HepG2 (cell line): Measurements from ENCODE around the gene SCUBE2. TPM values are rescaled to one million over a fixed set of nuclear protein-coding genes. Genes with fewer than 3 reads are reported as not detected.

ENCODE experiments used
- ATAC-seq: fragments of 200-7000 bp; cut with Tn5 transposase; 3 replicates; pipeline ENCODE4 v1.9.1; 2020; ENCODE audit warnings: mild to moderate bottlenecking, moderate library complexity
- BruUV-seq: library from RNA; stranded (reverse); fragments of 400-500 nt; replicated peaks from 2 replicates; lab custom pipeline; 2021; lab: Mats Ljungman, UMichigan
- CTCF ChIA-PET: fragments of 300-600 bp; formaldehyde crosslinking; extraction: SDS; loops from one replicate; lab custom pipeline; 2021; ENCODE audit warnings: low total read pairs, inconsistent platforms, low intra/inter-chr PET ratio; lab: Yijun Ruan, JAX
- POLR2A ChIA-PET: fragments of 350-600 bp; sonication (Branson Sonifier 250); formaldehyde crosslinking; loops from one replicate; lab custom pipeline; 2020; ENCODE audit warnings: antibody characterized with exemption, inconsistent platforms; lab: Yijun Ruan, JAX
- DNase-seq: peaks from one replicate; pipeline ENCODE4 v3.0.0-alpha.2; 2015; ENCODE audit warnings: low spot score
- FAIRE-seq: peaks from 3 replicates; lab custom pipeline; 2011; peaks lifted over from hg19 to GRCh38; lab: Jason Lieb, UNC
- H2AFZ ChIP-seq: one replicate; pipeline ENCODE4 v1.6.1; 2011; ENCODE audit warnings: low read length, inconsistent platforms
- H3K27ac ChIP-seq: fragments of 300-600 bp; 3 replicates; pipeline ENCODE4 v1.8.0; 2011; ENCODE audit warnings: mixed run types, mild to moderate bottlenecking, mixed read lengths, low read length, inconsistent platforms; ENCODE audit not compliant: insufficient read depth; ENCODE audit errors: extremely low read length
- H3K27me3 ChIP-seq, 2 experiments: fragments of 200-600 bp in 1 of 2; 2 replicates in 1 of 2; 3 replicates in 1 of 2; pipeline versions ENCODE4 v1.6.0 to v1.8.0; 2011; ENCODE audit warnings: low read length in 2 of 2, mild to moderate bottlenecking in 2 of 2, moderate library complexity in 2 of 2, inconsistent platforms in 1 of 2; ENCODE audit not compliant: insufficient read depth in 2 of 2, control insufficient read depth in 1 of 2
- H3K36me3 ChIP-seq, 2 experiments: fragments of 200-600 bp in 1 of 2; replicated peaks in 1 of 2; 2 replicates in 1 of 2; 3 replicates in 1 of 2; pipeline versions ENCODE4 v1.5.1 to v1.8.0; 2011; ENCODE audit warnings: low read length in 2 of 2, inconsistent platforms in 1 of 2; ENCODE audit not compliant: insufficient read depth in 2 of 2, control insufficient read depth in 1 of 2
- H3K4me1 ChIP-seq: 2 replicates; pipeline ENCODE4 v1.5.1; 2012; ENCODE audit warnings: low read length, inconsistent platforms; ENCODE audit not compliant: insufficient read depth
- H3K4me2 ChIP-seq: 2 replicates; pipeline ENCODE4 v1.6.0; 2011; ENCODE audit warnings: low read depth, low read length, inconsistent platforms
- H3K4me3 ChIP-seq, 3 experiments: fragments of 200-600 bp in 1 of 3; sonication (generic), shearing (Covaris generic) in 1 of 3; replicated peaks in 1 of 3; 2 replicates each; pipeline ENCODE4 v1.5.1; 2011 to 2016; ENCODE audit warnings: low read length in 3 of 3, inconsistent platforms in 2 of 3, low read depth in 2 of 3, mild to moderate bottlenecking in 2 of 3, control low read depth in 1 of 3, mixed read lengths in 1 of 3; ENCODE audit not compliant: insufficient read depth in 1 of 3
- H3K79me2 ChIP-seq: one replicate; pipeline ENCODE4 v1.6.1; 2011; ENCODE audit warnings: low read length, inconsistent platforms; ENCODE audit not compliant: insufficient read depth
- H3K9ac ChIP-seq: 2 replicates; pipeline ENCODE4 v1.6.0; 2011; ENCODE audit warnings: mild to moderate bottlenecking, low read depth, low read length, inconsistent platforms; ENCODE audit not compliant: insufficient read depth
- H3K9me3 ChIP-seq: 2 replicates; pipeline ENCODE4 v1.5.1; 2012; ENCODE audit warnings: mild to moderate bottlenecking, low read length
- H4K20me1 ChIP-seq: 2 replicates; pipeline ENCODE4 v1.6.0; 2011; ENCODE audit warnings: inconsistent platforms, mild to moderate bottlenecking, low read length, moderate library complexity; ENCODE audit not compliant: insufficient read depth
- NONO ChIP-seq, 2 experiments: fragments of 450-650 bp in 1 of 2; sonication (generic) in 1 of 2; formaldehyde crosslinking in 1 of 2; IDR thresholded peaks in 1 of 2; conservative IDR thresholded peaks in 1 of 2; 2 replicates each; pipeline versions ENCODE4 v1.6.1 to v1.8.0; 2017 to 2022; ENCODE audit warnings: mild to moderate bottlenecking in 1 of 2, missing genetic modification reagents in 1 of 2, moderate library complexity in 1 of 2
- POLR2A ChIP-seq, 2 experiments: IDR thresholded peaks; 2 replicates each; pipeline ENCODE4 v1.6.1; 2011; ENCODE audit warnings: low read depth in 2 of 2, low read length in 2 of 2, mild to moderate bottlenecking in 1 of 2, moderate library complexity in 1 of 2; ENCODE audit not compliant: insufficient read depth in 1 of 2
- SRSF1 ChIP-seq: fragments of 200-400 bp; formaldehyde crosslinking; optimal IDR thresholded peaks from 2 replicates; pipeline ENCODE3; 2017; ENCODE audit warnings: mild to moderate bottlenecking, low read depth, low read length, moderate library complexity
- SYNCRIP ChIP-seq: fragments of 200-400 bp; formaldehyde crosslinking; IDR thresholded peaks from 2 replicates; pipeline ENCODE4 v1.6.1; 2018; ENCODE audit warnings: mild to moderate bottlenecking, low read depth, low read length; ENCODE audit not compliant: insufficient read depth
- TBX3 ChIP-seq: fragments of 450-650 bp; IDR thresholded peaks from 2 replicates; pipeline ENCODE4 v1.6.1; 2017; ENCODE audit warnings: antibody characterized with exemption, mild to moderate bottlenecking, inconsistent platforms, borderline replicate concordance
- ZFP36 ChIP-seq: fragments of 150-350 bp; IDR thresholded peaks from 2 replicates; pipeline ENCODE4 v1.6.1; 2018; ENCODE audit warnings: borderline replicate concordance, low read length, low read depth; ENCODE audit not compliant: partially characterized antibody
- ZMAT5 ChIP-seq: sonication (generic); formaldehyde crosslinking; IDR thresholded peaks from 2 replicates; pipeline ENCODE4 v1.5.0; 2020; ENCODE audit warnings: mild to moderate bottlenecking, low read depth, missing genetic modification reagents, borderline replicate concordance
- ZNF354B ChIP-seq: sonication (generic); formaldehyde crosslinking; IDR thresholded peaks from 2 replicates; pipeline ENCODE4 v1.8.0; 2022; ENCODE audit warnings: mild to moderate bottlenecking, missing genetic modification reagents
- ZNF567 ChIP-seq: sonication (generic); formaldehyde crosslinking; IDR thresholded peaks from 2 replicates; pipeline ENCODE4 v1.8.1; 2023; ENCODE audit warnings: mild to moderate bottlenecking, missing genetic modification reagents, borderline replicate concordance
- WGBS: methylation state at CpG from one replicate; pipeline ENCODE4 v1.1.6; 2017; ENCODE audit warnings: low lambda C conversion rate; 5-methylcytosine and 5-hydroxymethylcytosine counted together
- in situ Hi-C: cut with HindIII; loops from 2 replicates; pipeline ENCODE4 v1.10.0; 2017; ENCODE audit warnings: low pct_unique_long_range_greater_than_20kb; ENCODE audit not compliant: extremely low pct_ligation_motif_present
- intact Hi-C: fragments of 100-400 bp; cut with micrococcal nuclease; formaldehyde crosslinking; loops from one replicate; pipeline ENCODE4 v1.10.0; 2022; ENCODE audit not compliant: unreplicated experiment
- polyA plus RNA-seq, 8 experiments: library from polyadenylated mRNA; depleted of rRNA in 3 of 8; stranded (reverse) in 7 of 8; unstranded in 1 of 8; fragments of >200 nt; fragmentation: Illumina TruSeq in 4 of 8; extraction: Trizol in 4 of 8; gene quantifications; 2 replicates each; pipeline versions ENCODE4 v1.2.1 to v1.2.3, GENCODE V29; 2011 to 2016; ENCODE audit warnings: low read depth in 4 of 8, missing spikeins in 1 of 8, mixed read lengths in 1 of 8; ENCODE audit not compliant: insufficient read depth in 1 of 8
- total RNA-seq, 5 experiments: library from RNA; depleted of rRNA; stranded (reverse); fragments of >200 nt; fragmentation: Illumina TruSeq; extraction: Trizol; gene quantifications; 2 replicates each; pipeline ENCODE4 v1.2.3, GENCODE V29; 2016; ENCODE audit warnings: low read depth in 1 of 5
- TF ChIP-seq, protein P1 (sequence below): sonication (generic); formaldehyde crosslinking; IDR thresholded peaks from 2 replicates; pipeline ENCODE4 v1.4.0; 2020; ENCODE audit warnings: mild to moderate bottlenecking, missing genetic modification reagents

The SCUBE2 gene
- total and polyA plus RNA-seq, 2 of the 13 experiments (the other 11 are each of a cell fraction or from before 2014, with no cell fraction given): 0.09 TPM; not detected in 1

DNA sequence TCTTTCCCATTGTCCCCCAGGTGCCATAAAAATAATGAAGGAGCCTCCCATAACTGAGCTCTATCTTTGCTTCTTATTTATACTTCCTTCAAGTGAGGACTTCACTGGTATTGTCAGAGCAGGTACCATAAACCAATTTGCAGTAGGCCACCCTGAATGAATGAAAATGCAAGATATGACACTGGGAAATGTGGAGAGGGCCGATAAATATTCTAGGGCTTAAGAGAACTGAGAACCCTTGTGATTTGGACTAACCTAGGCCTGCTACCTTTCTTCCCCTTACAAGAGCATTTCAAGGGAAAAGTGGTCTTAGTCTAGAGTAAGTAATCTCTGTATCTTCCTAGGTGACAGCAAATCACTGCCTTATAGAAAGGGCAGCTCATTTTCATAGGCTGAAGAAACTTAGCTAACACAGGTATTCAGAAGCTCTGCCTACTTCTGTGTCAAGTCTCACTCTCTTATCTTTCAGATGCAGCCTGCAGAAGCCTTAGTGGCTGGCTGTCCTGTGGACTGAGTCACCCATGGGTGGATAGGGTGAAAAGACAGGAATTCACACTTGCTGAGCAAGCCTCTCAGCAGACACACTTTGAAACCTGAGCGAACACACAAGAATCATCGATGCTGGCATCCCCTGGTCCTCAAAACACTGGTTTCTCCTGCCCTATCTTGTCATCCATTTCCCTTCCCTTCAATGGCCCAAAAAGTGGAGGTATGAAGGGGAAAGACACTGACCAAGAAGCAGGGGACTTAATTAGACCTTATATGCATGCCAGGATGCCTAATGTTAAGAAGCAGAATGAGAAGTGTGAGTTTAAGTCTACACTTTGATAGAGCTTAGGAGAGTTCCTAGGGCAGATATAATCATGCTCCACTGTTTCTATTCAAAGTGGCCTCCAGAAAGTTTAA lies 102.8 kb downstream of the SCUBE2 start:
- peaks cover 0 to 17% of the 10 kb centered on the region in 2 experiments; a peak in 1 of 5 replicates for H3K27me3 ChIP-seq
- in situ Hi-C loops (no loop called here), intact Hi-C loops (no loop called here)
- no TSS peak for BruUV-seq
- DNase-seq (no peak), FAIRE-seq (no peak), ATAC-seq (no peak)
- POLR2A ChIA-PET: no interaction called here
- no peak overlapping the region for H3K4me3 ChIP-seq
- no peak overlapping the region for H2AFZ ChIP-seq
- CTCF ChIA-PET: no interaction called here
- peaks cover 16% of the 10 kb centered on the region for H3K4me1 ChIP-seq
- TF ChIP-seq SRSF1 (no peak), POLR2A (IDR thresholded peaks at IDR 0.05; ENCODE audit: insufficient read depth in 1 of 2, low read depth in 2 of 2, low read length in 2 of 2) (no peak), TBX3 (no peak), ZMAT5 (no peak), ZNF354B (CRISPR knock-in tag) (no peak), NONO (IDR thresholded peaks at IDR 0.05) (no peak), NONO (CRISPR knock-in tag; conservative IDR thresholded peaks at IDR 0.05) (no peak), ZNF567 (no peak), SYNCRIP (no peak), ZFP36 (no peak)
- TF ChIP-seq, protein P1, sequence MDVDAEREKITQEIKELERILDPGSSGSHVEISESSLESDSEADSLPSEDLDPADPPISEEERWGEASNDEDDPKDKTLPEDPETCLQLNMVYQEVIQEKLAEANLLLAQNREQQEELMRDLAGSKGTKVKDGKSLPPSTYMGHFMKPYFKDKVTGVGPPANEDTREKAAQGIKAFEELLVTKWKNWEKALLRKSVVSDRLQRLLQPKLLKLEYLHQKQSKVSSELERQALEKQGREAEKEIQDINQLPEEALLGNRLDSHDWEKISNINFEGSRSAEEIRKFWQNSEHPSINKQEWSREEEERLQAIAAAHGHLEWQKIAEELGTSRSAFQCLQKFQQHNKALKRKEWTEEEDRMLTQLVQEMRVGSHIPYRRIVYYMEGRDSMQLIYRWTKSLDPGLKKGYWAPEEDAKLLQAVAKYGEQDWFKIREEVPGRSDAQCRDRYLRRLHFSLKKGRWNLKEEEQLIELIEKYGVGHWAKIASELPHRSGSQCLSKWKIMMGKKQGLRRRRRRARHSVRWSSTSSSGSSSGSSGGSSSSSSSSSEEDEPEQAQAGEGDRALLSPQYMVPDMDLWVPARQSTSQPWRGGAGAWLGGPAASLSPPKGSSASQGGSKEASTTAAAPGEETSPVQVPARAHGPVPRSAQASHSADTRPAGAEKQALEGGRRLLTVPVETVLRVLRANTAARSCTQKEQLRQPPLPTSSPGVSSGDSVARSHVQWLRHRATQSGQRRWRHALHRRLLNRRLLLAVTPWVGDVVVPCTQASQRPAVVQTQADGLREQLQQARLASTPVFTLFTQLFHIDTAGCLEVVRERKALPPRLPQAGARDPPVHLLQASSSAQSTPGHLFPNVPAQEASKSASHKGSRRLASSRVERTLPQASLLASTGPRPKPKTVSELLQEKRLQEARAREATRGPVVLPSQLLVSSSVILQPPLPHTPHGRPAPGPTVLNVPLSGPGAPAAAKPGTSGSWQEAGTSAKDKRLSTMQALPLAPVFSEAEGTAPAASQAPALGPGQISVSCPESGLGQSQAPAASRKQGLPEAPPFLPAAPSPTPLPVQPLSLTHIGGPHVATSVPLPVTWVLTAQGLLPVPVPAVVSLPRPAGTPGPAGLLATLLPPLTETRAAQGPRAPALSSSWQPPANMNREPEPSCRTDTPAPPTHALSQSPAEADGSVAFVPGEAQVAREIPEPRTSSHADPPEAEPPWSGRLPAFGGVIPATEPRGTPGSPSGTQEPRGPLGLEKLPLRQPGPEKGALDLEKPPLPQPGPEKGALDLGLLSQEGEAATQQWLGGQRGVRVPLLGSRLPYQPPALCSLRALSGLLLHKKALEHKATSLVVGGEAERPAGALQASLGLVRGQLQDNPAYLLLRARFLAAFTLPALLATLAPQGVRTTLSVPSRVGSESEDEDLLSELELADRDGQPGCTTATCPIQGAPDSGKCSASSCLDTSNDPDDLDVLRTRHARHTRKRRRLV: no peak
- H3K9me3 ChIP-seq: no peaks in the 10 kb centered on the region
- no peaks in the 10 kb centered on the region for H3K36me3 ChIP-seq
- H3K9ac ChIP-seq: no peak overlapping the region
- H3K4me2 ChIP-seq: no peak overlapping the region
- 10% methylated on average over 3 of the region's 3 CpGs for WGBS
- no peaks in the 10 kb centered on the region for H3K79me2 ChIP-seq
- no peak overlapping the region for H3K27ac ChIP-seq
- no peaks in the 10 kb centered on the region for H4K20me1 ChIP-seq
